Testis (tissue), 3 donors: ENCODE results near the gene PHF19. TPM values are rescaled to one million over a fixed set of nuclear protein-coding genes. Genes with fewer than 3 reads are reported as not detected.

Experiments
- DNase-seq: peaks from one replicate; pipeline ENCODE4 v3.0.0-alpha.2; 2019
- H3K27ac ChIP-seq, 2 donors: fragments of 200-600 bp; sonication (generic); one replicate each; pipeline ENCODE4 v1.5.1; 2019
- H3K27me3 ChIP-seq: fragments of 200-600 bp; sonication (generic); one replicate; pipeline ENCODE4 v1.5.1; 2019
- H3K36me3 ChIP-seq: fragments of 200-600 bp; sonication (generic); one replicate; pipeline ENCODE4 v1.5.1; 2017; ENCODE audit warnings: low read depth; ENCODE audit errors: missing control alignments
- H3K4me1 ChIP-seq: fragments of 200-600 bp; sonication (generic); one replicate; pipeline ENCODE4 v1.5.1; 2019
- H3K4me3 ChIP-seq, 2 donors: fragments of 200-600 bp; sonication (generic); one replicate each; pipeline ENCODE4 v1.5.1; 2017 to 2019
- H3K9me3 ChIP-seq: fragments of 200-600 bp; sonication (generic); one replicate; pipeline ENCODE4 v1.5.1; 2017
- CTCF ChIP-seq, 3 experiments: fragments of 450-650 bp in 2 of 3; fragments of 200-600 bp in 1 of 3; sonication (generic) in 1 of 3; IDR thresholded peaks; one replicate each; pipeline ENCODE4 v1.5.1; 2016 to 2019; ENCODE audit warnings: antibody characterized with exemption in 3 of 3, mild to moderate bottlenecking in 2 of 3, moderate library complexity in 1 of 3
- POLR2A ChIP-seq: fragments of 450-650 bp; IDR thresholded peaks from one replicate; pipeline ENCODE4 v1.6.1; 2017; ENCODE audit warnings: antibody characterized with exemption, mild to moderate bottlenecking, moderate library complexity
- WGBS, 2 donors: methylation state at CpG; one replicate each; pipeline ENCODE4 v1.1.5; 2018; 5-methylcytosine and 5-hydroxymethylcytosine counted together
- intact Hi-C: fragments of 100-400 bp; cut with DNase I; formaldehyde crosslinking; loops from one replicate; pipeline ENCODE4 v1.15.1; 2023; ENCODE audit warnings: low total_unique reads
- polyA plus RNA-seq: library from polyadenylated mRNA; stranded (reverse); fragments of 350-450 nt; fragmentation: Illumina TruSeq; extraction: RNeasy Lipid Tissue Mini Kit (QIAGEN cat#74804); gene quantifications from one replicate; pipeline ENCODE4 v1.2.3, GENCODE V29; 2014; ENCODE audit warnings: low read depth, low replicate concordance; ENCODE audit not compliant: insufficient read depth
- total RNA-seq, 2 donors: library from RNA; depleted of rRNA; stranded (reverse); fragments of >200 nt; gene quantifications; one replicate each; pipeline ENCODE4 v1.2.3, GENCODE V29; 2016

Gene PHF19
- total and polyA plus RNA-seq, 3 donors from 2014 or later: 28.5 to 41.7 (median 40.3) TPM

- 90 to 91% methylated on average over 7 of the region's 7 CpGs for WGBS, 2 donors
- intact Hi-C loops: no loop called here
- no peak for DNase-seq
- TF ChIP-seq POLR2A (no peak), CTCF (IDR thresholded peaks at IDR 0.05) (no peak)
- no peak overlapping the region for H3K4me3 ChIP-seq
- no peaks in the 10 kb centered on the region for H3K27me3 ChIP-seq
- no peaks in the 10 kb centered on the region for H3K9me3 ChIP-seq
- no peaks in the 10 kb centered on the region for H3K36me3 ChIP-seq
- H3K27ac ChIP-seq: no peak overlapping the region
- peaks cover 12% of the 10 kb centered on the region for H3K4me1 ChIP-seq
These were observed 13.2 kb downstream of the PHF19 start for GRCh38 chr9:120863833-120864232.

DNA sequence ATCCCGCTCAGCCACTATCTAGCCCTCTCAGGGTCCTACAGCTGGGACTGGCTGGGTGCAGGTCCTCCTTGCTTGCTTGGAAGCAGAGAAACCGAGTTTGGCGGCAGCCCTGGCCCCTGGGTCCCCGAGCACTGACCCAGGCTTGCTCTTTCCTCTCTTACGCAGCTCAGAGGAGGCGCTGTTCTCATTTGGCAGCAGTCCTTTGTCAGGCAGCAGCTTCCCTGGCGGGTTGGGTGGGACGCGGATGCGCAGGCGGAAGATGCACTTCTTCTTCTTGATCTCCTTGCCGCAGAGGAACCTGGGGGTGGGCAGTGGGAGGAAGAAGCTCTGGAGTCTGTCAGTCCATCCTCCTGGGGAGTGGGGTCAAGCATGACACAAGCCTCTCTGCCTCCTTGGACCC is 14.5 kb downstream of the PHF19 start:
- H3K27me3 ChIP-seq: no peaks in the 10 kb centered on the region
- WGBS, 2 donors: 92 to 95% methylated on average over 8 to 12 of the region's 12 CpGs
- no peak overlapping the region for H3K4me3 ChIP-seq
- H3K4me1 ChIP-seq: peaks cover 3% of the 10 kb centered on the region
- H3K36me3 ChIP-seq: no peaks in the 10 kb centered on the region
- TF ChIP-seq CTCF (IDR thresholded peaks at IDR 0.05): no peak
- TF ChIP-seq POLR2A: no peak
- no peaks in the 10 kb centered on the region for H3K9me3 ChIP-seq
- DNase-seq: no peak
- no peak overlapping the region for H3K27ac ChIP-seq
- intact Hi-C loops: no loop called here

GRCh38 chr9:120861935-120862334 is 15.1 kb downstream of the PHF19 start:
- Histone ChIP-seq H3K9me3 (no peaks in the 10 kb centered on the region), H3K4me3 (no peak overlapping the region), H3K4me1 (peaks cover 3% of the 10 kb centered on the region), H3K36me3 (no peaks in the 10 kb centered on the region), H3K27ac (no peak overlapping the region), H3K27me3 (no peaks in the 10 kb centered on the region)
- DNase-seq: no peak
- 96 to 99% methylated on average over 6 of the region's 6 CpGs for WGBS, 2 donors
- intact Hi-C loops: no loop called here
- TF ChIP-seq CTCF (IDR thresholded peaks at IDR 0.05) (no peak), POLR2A (no peak)

- Histone ChIP-seq H3K27me3 (no peaks in the 10 kb centered on the region), H3K36me3 (no peaks in the 10 kb centered on the region)
These were observed 16.9 kb downstream of the PHF19 start for GRCh38 chr9:120860083-120860482.

More at GRCh38 chr9:120860083-120860482, 16.9 kb downstream of the PHF19 start:
- Histone ChIP-seq H3K4me1 (no peaks in the 10 kb centered on the region), H3K9me3 (no peaks in the 10 kb centered on the region), H3K4me3 (no peak overlapping the region), H3K27ac (no peak overlapping the region)
- intact Hi-C loops: no loop called here
- WGBS, 2 donors: 91 to 93% methylated on average over 11 of the region's 11 CpGs
- no peak for DNase-seq
- TF ChIP-seq CTCF (IDR thresholded peaks at IDR 0.05) (no peak), POLR2A (no peak)
